Urinary bladder (tissue), 4 donors: Measurements from ENCODE around the gene NANOS3. TPM values are rescaled to one million over a fixed set of nuclear protein-coding genes. Genes with fewer than 3 reads are reported as not detected.

Experiments used
- DNase-seq: peaks from one replicate; pipeline ENCODE4 v3.0.0-alpha.2; 2015; ENCODE audit errors: extremely low spot score
- H3K27ac ChIP-seq: one replicate; pipeline ENCODE4 v1.5.1; 2013; ENCODE audit warnings: low read depth, mild to moderate bottlenecking, moderate library complexity
- H3K36me3 ChIP-seq: one replicate; pipeline ENCODE4 v1.6.1; 2013; ENCODE audit warnings: mild to moderate bottlenecking, moderate library complexity; ENCODE audit not compliant: insufficient read depth
- H3K4me1 ChIP-seq: one replicate; pipeline ENCODE4 v1.6.1; 2013; ENCODE audit warnings: mild to moderate bottlenecking, moderate library complexity; ENCODE audit not compliant: insufficient read depth
- H3K4me3 ChIP-seq: one replicate; pipeline ENCODE4 v1.5.1; 2013; ENCODE audit warnings: low read depth, low read length
- WGBS: extraction: QIAGEN DNeasy Blood & Tissue Kit; methylation state at CpG from one replicate; pipeline ENCODE4 v1.1.7; 2013; 5-methylcytosine and 5-hydroxymethylcytosine counted together
- polyA plus RNA-seq: library from polyadenylated mRNA; stranded (reverse); fragments of 200-250 nt; gene quantifications from one replicate; pipeline ENCODE4 v1.2.3, GENCODE V29; 2013
- total RNA-seq: library from RNA; depleted of rRNA; stranded (reverse); fragments of >200 nt; gene quantifications from one replicate; pipeline ENCODE4 v1.2.3, GENCODE V29; 2014
- donor health status: healthy with polysubstance abuse.
- donor health status: healthy.

NANOS3 gene
- total and polyA plus RNA-seq, 2 donors = 0.57 TPM; not detected in 1

GRCh38 chr19:13881692-13882418 lies 4.9 kb downstream of the NANOS3 start:
- 59% methylated on average over 17 of the region's 17 CpGs for WGBS
- Histone ChIP-seq H3K4me3 (no peak overlapping the region), H3K27ac (peak overlapping the region; percentile 73), H3K36me3 (no peaks in the 10 kb centered on the region), H3K4me1 (no peaks in the 10 kb centered on the region)
- no peak for DNase-seq

DNA sequence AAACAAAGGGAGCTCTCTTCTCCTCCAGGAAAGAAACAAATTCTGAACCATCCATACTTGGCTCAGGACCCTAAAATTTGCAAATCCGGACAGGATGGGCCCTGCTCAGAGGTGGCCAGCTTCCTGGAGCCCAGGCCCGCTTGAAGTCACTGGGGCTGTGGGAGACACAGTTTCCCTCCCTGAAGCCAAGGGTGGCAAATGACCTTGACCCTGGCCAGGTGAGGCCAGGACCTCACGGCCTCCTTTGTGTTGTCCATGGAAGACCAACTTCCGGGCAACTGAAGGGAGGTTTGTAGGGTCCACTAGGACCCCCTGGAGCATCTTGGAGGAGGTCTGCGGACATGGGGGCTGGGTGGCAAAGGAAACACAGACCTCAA lies 5.5 kb downstream of the NANOS3 start:
- WGBS = 92% methylated on average over 5 of the region's 5 CpGs
- no peak overlapping the region for H3K4me3 ChIP-seq
- H3K27ac ChIP-seq = peak overlapping the region; percentile 30
- no peaks in the 10 kb centered on the region for H3K4me1 ChIP-seq
- H3K36me3 ChIP-seq = no peaks in the 10 kb centered on the region
- no peak for DNase-seq

- Histone ChIP-seq H3K4me3 (no peak overlapping the region), H3K36me3 (no peaks in the 10 kb centered on the region), H3K4me1 (no peaks in the 10 kb centered on the region), H3K27ac (no peak overlapping the region)
- WGBS = 91% methylated on average over 12 of the region's 12 CpGs
- no peak for DNase-seq
Observed at GRCh38 chr19:13882836-13883235, 5.9 kb downstream of the NANOS3 start.

DNA sequence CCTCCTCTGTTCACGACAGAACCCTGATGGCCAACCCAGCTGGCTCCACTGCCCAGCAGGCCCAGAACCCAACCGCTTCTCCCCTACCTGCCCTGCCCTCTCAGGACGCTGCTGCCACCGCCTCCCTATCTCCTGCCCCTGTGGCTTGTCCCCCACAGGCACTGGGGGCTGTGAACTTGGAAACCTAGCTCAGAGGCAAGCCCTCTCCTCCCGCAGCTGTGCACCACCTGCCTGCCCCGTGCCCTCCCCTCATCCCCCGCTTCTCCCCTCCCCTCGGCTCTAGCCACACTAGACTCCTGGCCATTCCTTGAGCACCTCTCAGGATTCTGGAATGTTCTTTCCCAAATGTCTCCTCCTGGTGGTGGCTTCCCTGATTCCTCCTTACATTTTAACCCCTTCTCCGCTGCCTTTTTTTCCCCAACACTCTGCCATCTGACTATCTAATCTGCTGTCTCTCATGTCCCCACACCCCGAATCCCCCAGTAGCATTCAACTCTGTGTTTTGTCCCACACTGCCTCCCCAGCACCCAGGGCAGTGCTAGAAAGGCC lies 6.7 kb downstream of the NANOS3 start:
- WGBS = 82% methylated on average over 10 of the region's 10 CpGs
- no peak overlapping the region for H3K4me3 ChIP-seq
- no peak for DNase-seq
- no peaks in the 10 kb centered on the region for H3K36me3 ChIP-seq
- no peak overlapping the region for H3K27ac ChIP-seq
- no peaks in the 10 kb centered on the region for H3K4me1 ChIP-seq

- Histone ChIP-seq H3K27ac (peak overlapping the region; percentile 14), H3K36me3 (no peaks in the 10 kb centered on the region), H3K4me3 (no peak overlapping the region), H3K4me1 (no peaks in the 10 kb centered on the region)
- 54% methylated on average over 26 of the region's 26 CpGs for WGBS
- DNase-seq = no peak
Observed at GRCh38 chr19:13884726-13885591, 8.0 kb downstream of the NANOS3 start.

GRCh38 chr19:13885826-13886365 lies 9.0 kb downstream of the NANOS3 start:
- no peak for DNase-seq
- Histone ChIP-seq H3K4me1 (no peaks in the 10 kb centered on the region), H3K4me3 (no peak overlapping the region), H3K36me3 (no peaks in the 10 kb centered on the region), H3K27ac (no peak overlapping the region)
- WGBS = 92% methylated on average over 20 of the region's 20 CpGs

DNA sequence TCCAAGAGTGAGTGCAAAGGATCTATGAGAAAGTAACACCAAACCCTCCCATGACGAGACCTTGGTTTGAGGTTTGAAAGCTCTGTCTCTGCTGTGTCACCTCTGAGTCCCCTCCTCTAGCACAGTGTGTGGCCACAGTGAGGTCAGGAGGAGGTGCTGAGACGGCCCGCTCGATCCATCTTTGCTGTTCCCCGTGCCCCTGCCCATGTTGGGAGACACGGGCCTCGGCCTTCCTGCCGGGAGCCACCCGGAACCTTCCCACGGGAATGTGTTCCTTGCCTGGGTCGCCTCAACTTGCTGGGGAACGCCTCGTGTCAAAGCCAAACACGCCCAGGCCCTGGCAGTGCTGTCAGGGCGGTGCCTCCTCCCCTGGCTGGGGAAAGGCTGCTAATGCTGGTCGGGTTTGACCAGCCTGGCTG lies 10.1 kb downstream of the NANOS3 start:
- no peaks in the 10 kb centered on the region for H3K4me1 ChIP-seq
- H3K27ac ChIP-seq = peak overlapping the region; percentile 44
- H3K36me3 ChIP-seq = no peaks in the 10 kb centered on the region
- no peak for DNase-seq
- H3K4me3 ChIP-seq = no peak overlapping the region
- WGBS = 60% methylated on average over 16 of the region's 16 CpGs

DNA sequence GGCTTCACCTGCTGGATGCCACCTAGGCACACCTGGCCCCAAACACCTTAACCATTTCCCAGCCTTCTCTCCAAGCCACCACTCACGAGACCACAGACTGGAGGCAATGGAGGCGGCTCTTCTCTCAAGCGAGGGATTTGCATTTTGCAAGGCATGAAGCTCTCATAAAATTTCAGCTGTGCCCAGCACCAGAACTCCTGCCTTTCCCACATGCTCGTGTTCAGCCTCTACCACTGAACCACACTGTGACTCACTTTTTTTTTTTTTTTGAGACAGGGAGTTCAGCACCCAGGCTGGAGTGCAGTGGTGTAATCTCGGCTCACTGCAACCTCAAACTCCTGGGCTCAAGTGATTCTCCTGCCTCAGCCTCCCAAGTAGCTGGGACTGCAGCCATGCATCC lies 10.6 kb downstream of the NANOS3 start:
- no peaks in the 10 kb centered on the region for H3K36me3 ChIP-seq
- no peak overlapping the region for H3K4me3 ChIP-seq
- DNase-seq = no peak
- WGBS = 65% methylated on average over 5 of the region's 5 CpGs
- H3K4me1 ChIP-seq = no peaks in the 10 kb centered on the region
- H3K27ac ChIP-seq = no peak overlapping the region

GRCh38 chr19:13888281-13888680 lies 11.3 kb downstream of the NANOS3 start:
- no peaks in the 10 kb centered on the region for H3K4me1 ChIP-seq
- no peaks in the 10 kb centered on the region for H3K36me3 ChIP-seq
- no peak for DNase-seq
- H3K27ac ChIP-seq = no peak overlapping the region
- no peak overlapping the region for H3K4me3 ChIP-seq
- 82% methylated on average over 16 of the region's 16 CpGs for WGBS

DNA sequence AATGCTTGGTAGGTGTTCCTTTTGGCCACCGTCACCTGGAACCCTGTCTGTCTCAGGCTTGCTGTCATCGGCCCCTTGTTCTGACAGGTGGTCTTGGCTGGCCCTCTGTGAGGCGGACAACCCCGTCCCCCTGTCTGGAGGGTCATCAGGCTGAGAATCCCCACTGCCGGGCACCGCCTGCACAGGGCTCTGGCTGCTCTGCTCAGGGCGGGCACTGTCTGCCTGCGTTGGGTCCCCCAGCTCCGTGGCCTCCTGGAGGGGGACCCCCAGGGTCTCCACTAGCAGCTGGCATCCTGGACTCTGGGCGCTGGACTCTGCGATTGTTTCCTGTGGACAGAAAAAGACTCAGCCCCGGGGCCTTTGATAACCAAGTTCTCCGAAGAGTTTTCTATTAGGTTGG lies 13.2 kb downstream of the NANOS3 start:
- no peak overlapping the region for H3K27ac ChIP-seq
- no peak for DNase-seq
- no peaks in the 10 kb centered on the region for H3K36me3 ChIP-seq
- no peaks in the 10 kb centered on the region for H3K4me1 ChIP-seq
- H3K4me3 ChIP-seq = no peak overlapping the region
- 91% methylated on average over 13 of the region's 13 CpGs for WGBS

DNA sequence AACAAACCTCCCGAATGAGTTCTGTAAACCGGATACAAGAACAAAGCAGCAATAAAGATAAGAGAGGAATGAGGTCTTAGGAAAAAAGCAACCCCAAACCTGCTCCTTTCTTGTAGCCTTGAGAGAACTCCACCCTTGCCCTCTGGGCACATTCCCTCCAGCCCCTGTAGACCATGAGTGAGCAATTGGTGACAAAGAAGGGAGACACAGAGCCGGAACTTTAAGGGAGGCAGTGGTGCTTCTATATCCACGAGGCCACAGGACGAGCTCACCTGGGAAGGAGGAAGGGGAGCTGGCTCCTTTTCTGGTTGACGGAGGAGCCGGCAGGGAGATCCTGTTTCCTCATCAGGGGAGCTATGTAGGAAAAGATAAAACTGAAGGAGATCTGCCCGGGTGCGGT lies 15.9 kb downstream of the NANOS3 start:
- no peaks in the 10 kb centered on the region for H3K4me1 ChIP-seq
- H3K27ac ChIP-seq = no peak overlapping the region
- DNase-seq = no peak
- WGBS = 62% methylated on average over 9 of the region's 9 CpGs
- H3K4me3 ChIP-seq = no peak overlapping the region
- no peaks in the 10 kb centered on the region for H3K36me3 ChIP-seq

- Histone ChIP-seq H3K36me3 (no peaks in the 10 kb centered on the region), H3K4me3 (no peak overlapping the region), H3K4me1 (no peaks in the 10 kb centered on the region), H3K27ac (no peak overlapping the region)
- DNase-seq = no peak
- 78% methylated on average over 5 of the region's 5 CpGs for WGBS
Observed at GRCh38 chr19:13894552-13894951, 17.6 kb downstream of the NANOS3 start.

DNA sequence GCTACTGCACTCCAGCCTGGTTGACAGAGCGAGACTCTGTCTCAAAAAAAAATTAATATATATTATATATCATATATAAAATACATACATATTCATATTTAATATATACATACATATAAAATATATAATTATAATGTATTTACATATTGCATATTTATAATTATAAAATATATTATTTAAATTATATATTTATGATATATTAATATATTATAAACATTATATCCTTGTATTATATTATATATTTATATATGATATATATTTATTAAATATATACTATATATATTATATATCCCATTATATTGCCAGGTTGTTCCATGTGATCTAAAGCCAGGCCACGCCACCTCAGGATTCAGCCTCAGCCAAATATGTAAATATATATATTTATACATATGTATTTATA lies 19.3 kb downstream of the NANOS3 start:
- DNase-seq = no peak
- no peak overlapping the region for H3K27ac ChIP-seq
- 98% methylated on average over 2 of the region's 2 CpGs for WGBS
- no peak overlapping the region for H3K4me3 ChIP-seq
- no peaks in the 10 kb centered on the region for H3K4me1 ChIP-seq
- H3K36me3 ChIP-seq = no peaks in the 10 kb centered on the region

GRCh38 chr19:13899393-13899792 lies 22.5 kb downstream of the NANOS3 start:
- 71% methylated on average over 10 of the region's 10 CpGs for WGBS
- DNase-seq = no peak
- no peaks in the 10 kb centered on the region for H3K36me3 ChIP-seq
- no peak overlapping the region for H3K4me3 ChIP-seq
- H3K27ac ChIP-seq = no peak overlapping the region
- no peaks in the 10 kb centered on the region for H3K4me1 ChIP-seq
